ENCODE data around the gene PHACTR1. TPM values are rescaled to one million over a fixed set of nuclear protein-coding genes. Genes with fewer than 3 reads are reported as not detected.

Gene PHACTR1
- total and polyA plus RNA-seq, 2 of the 4 experiments (the other 2 are of a cell fraction) = not detected

DNA sequence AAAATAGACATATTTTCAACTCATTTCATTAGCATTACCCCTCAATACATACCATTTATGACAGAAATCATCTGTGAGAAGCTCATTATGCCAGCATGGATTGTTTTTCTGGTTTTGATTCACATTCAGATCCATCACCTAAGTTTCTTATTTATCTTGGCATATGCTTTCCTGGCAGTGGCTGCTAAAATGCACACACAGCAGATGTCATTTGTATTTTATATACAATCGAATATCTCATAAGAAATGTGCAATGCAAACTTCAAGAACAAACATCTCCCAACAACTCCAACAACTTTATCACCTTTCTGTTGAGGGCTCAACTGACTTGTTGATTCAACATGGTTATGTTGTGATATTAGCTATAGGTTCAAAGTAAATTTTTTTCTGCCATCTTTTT is 208.3 kb downstream of the PHACTR1 start:
- Histone ChIP-seq H2AK5ac (ENCODE audit: low read depth, low read length) (no peak overlapping the region), H3K27ac (ENCODE audit: insufficient read depth, low read length) (no peak overlapping the region), H3K4me3 (ENCODE audit: insufficient read depth, low read depth, low read length) (no peak overlapping the region), H4K5ac (ENCODE audit: low read depth, low read length) (no peak overlapping the region), H3K14ac (replicated peaks; ENCODE audit: low read depth, low read length) (no peak overlapping the region), H2BK20ac (ENCODE audit: low read depth, low read length) (no peak overlapping the region), H3K18ac (ENCODE audit: low read depth, low read length) (no peak overlapping the region), H2BK5ac (ENCODE audit: low read depth, low read length, poor library complexity, severe bottlenecking) (no peak overlapping the region), H3K9ac (ENCODE audit: low read depth, low read length) (no peak overlapping the region), H3K4ac (ENCODE audit: low read depth, low read length) (no peak overlapping the region), H3K23ac (ENCODE audit: low read depth, low read length) (no peak overlapping the region), H4K8ac (ENCODE audit: low read depth in 2 of 2, low read length in 2 of 2) (no peak overlapping the region), H3K27me3 (ENCODE audit: control insufficient read depth, insufficient read depth, low read length) (no peaks in the 10 kb centered on the region), H4K20me1 (ENCODE audit: insufficient read depth, low read length) (no peaks in the 10 kb centered on the region), H2BK120ac (ENCODE audit: low read depth, low read length) (no peak overlapping the region), H3K36me3 (ENCODE audit: control insufficient read depth, insufficient read depth, low read length) (no peaks in the 10 kb centered on the region), H3K4me1 (ENCODE audit: control insufficient read depth, insufficient read depth, low read length) (no peaks in the 10 kb centered on the region), H2AK9ac (replicated peaks; ENCODE audit: low read depth, low read length, poor library complexity) (no peak overlapping the region), H4K91ac (ENCODE audit: insufficient read depth, low read depth, low read length) (no peak overlapping the region), H3K79me1 (ENCODE audit: low read depth in 1 of 2, low read length in 2 of 2) (no peaks in the 10 kb centered on the region), H3K9me1 (ENCODE audit: insufficient read depth, low read length) (no peaks in the 10 kb centered on the region), H3K56ac (ENCODE audit: extremely low read depth, insufficient read depth, low read length) (no peak overlapping the region), H2AFZ (replicated peaks; ENCODE audit: low read length, poor library complexity) (no peak overlapping the region), H2BK15ac (ENCODE audit: low read depth, low read length) (no peak overlapping the region), H3K9me3 (ENCODE audit: control insufficient read depth, insufficient read depth, low read length) (peaks cover 2% of the 10 kb centered on the region; the same call in 1 of the 2 replicates), H3K4me2 (ENCODE audit: low read depth, low read length) (no peak overlapping the region)
- intact Hi-C loops (cut with micrococcal nuclease) (no loop called here), in situ Hi-C loops (cut with MboI; ENCODE audit: low sequenced_read_pairs) (no loop called here), dilution Hi-C loops (cut with HindIII; ENCODE audit: low sequenced_read_pairs, unreplicated experiment) (no loop called here)
- no peak for TF ChIP-seq ELK1 (IDR thresholded peaks at IDR 0.05; ENCODE audit: borderline replicate concordance, low read depth, low read length)
- TF ChIP-seq MAZ (IDR thresholded peaks at IDR 0.05; ENCODE audit: borderline replicate concordance, low read depth, low read length) = no peak
- no peak for TF ChIP-seq CTCF (conservative IDR thresholded peaks at IDR 0.05; ENCODE audit: low read depth, low read length)
- no peak for TF ChIP-seq NFE2L2 (IDR thresholded peaks at IDR 0.05; ENCODE audit: low read depth, low read length)
- no peak for TF ChIP-seq MXI1 (IDR thresholded peaks at IDR 0.05; ENCODE audit: borderline replicate concordance, low read depth, low read length)
- TF ChIP-seq RCOR1 (IDR thresholded peaks at IDR 0.05; ENCODE audit: insufficient replicate concordance, low read length) = no peak
- no peak for TF ChIP-seq MAFK (IDR thresholded peaks at IDR 0.05; ENCODE audit: low read depth, low read length)
- no peak for TF ChIP-seq SMC3 (IDR thresholded peaks at IDR 0.05; ENCODE audit: low read depth, low read length)
- TF ChIP-seq POLR2A (IDR thresholded peaks at IDR 0.05; ENCODE audit: low read depth, low read length) = no peak
- no peak for TF ChIP-seq RAD21 (IDR thresholded peaks at IDR 0.05; ENCODE audit: low read length)
- TF ChIP-seq CHD1 (IDR thresholded peaks at IDR 0.05; ENCODE audit: low read depth, low read length) = no peak
- ChIA-PET POLR2A (ENCODE audit: unreplicated experiment) (no interaction called here), CTCF (no interaction called here)
- no TSS peak for BruUV-seq (replicated peaks)
- no CpG with 5 or more reads among the region's 1 CpG for WGBS, 2 experiments (ENCODE audit: extremely low coverage in 2 of 2, insufficient read length in 1 of 2)
- DNase-seq (no peak), ATAC-seq (ENCODE audit: low read depth) (no peak)
